Neural crest cell (in vitro differentiated cells): ENCODE data around the gene C5. TPM values are rescaled to one million over a fixed set of nuclear protein-coding genes. Genes with fewer than 3 reads are reported as not detected.
A peak's percentile ranks its signal among the peaks of the same experiment; 100 is the strongest.

ENCODE experiments used
- DNase-seq: peaks from one replicate; pipeline ENCODE4 v3.0.0; 2021; ENCODE audit warnings: low read depth, mixed read lengths, low spot score
- H3K27ac Mint-ChIP-seq: one replicate; pipeline ENCODE4 v1.8.0; 2021; ENCODE audit warnings: mild to moderate bottlenecking, mixed read lengths; ENCODE audit not compliant: unreplicated experiment
- H3K27me3 Mint-ChIP-seq: 2 replicates; pipeline ENCODE4 v1.8.0; 2021; ENCODE audit warnings: low read depth, mild to moderate bottlenecking, mixed read lengths
- H3K36me3 Mint-ChIP-seq: 2 replicates; pipeline ENCODE4 v1.8.0; 2021; ENCODE audit warnings: low read depth, mild to moderate bottlenecking, mixed read lengths
- H3K4me1 Mint-ChIP-seq: 2 replicates; pipeline ENCODE4 v1.8.0; 2021; ENCODE audit warnings: mixed read lengths
- H3K4me3 Mint-ChIP-seq: one replicate; pipeline ENCODE4 v1.8.0; 2021; ENCODE audit warnings: mild to moderate bottlenecking, mixed read lengths
- H3K9me3 Mint-ChIP-seq: 2 replicates; pipeline ENCODE4 v1.8.0; 2021; ENCODE audit warnings: mixed read lengths
- total RNA-seq: library from RNA; stranded (reverse); gene quantifications from 2 replicates; pipeline ENCODE4 v1.2.1, GENCODE V29; 2021
- TF ChIP-seq, protein P1 (sequence below): fragments of 200-600 bp; sonication (generic); conservative IDR thresholded peaks from 2 replicates; pipeline ENCODE4 v1.5.0; 2021; ENCODE audit warnings: antibody characterized with exemption, mild to moderate bottlenecking

The C5 gene
- total RNA-seq, 1 donor from 2014 or later = 9.4 TPM

- TF ChIP-seq, protein P1, sequence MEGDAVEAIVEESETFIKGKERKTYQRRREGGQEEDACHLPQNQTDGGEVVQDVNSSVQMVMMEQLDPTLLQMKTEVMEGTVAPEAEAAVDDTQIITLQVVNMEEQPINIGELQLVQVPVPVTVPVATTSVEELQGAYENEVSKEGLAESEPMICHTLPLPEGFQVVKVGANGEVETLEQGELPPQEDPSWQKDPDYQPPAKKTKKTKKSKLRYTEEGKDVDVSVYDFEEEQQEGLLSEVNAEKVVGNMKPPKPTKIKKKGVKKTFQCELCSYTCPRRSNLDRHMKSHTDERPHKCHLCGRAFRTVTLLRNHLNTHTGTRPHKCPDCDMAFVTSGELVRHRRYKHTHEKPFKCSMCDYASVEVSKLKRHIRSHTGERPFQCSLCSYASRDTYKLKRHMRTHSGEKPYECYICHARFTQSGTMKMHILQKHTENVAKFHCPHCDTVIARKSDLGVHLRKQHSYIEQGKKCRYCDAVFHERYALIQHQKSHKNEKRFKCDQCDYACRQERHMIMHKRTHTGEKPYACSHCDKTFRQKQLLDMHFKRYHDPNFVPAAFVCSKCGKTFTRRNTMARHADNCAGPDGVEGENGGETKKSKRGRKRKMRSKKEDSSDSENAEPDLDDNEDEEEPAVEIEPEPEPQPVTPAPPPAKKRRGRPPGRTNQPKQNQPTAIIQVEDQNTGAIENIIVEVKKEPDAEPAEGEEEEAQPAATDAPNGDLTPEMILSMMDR = no peak
- Mint-ChIP-seq H3K36me3 (no peaks in the 10 kb centered on the region), H3K4me3 (no peak overlapping the region), H3K27ac (no peak overlapping the region), H3K4me1 (peaks cover 5% of the 10 kb centered on the region), H3K9me3 (no peaks in the 10 kb centered on the region), H3K27me3 (no peaks in the 10 kb centered on the region)
- DNase-seq = no peak
Measured at GRCh38 chr9:120910643-120911042, 139.4 kb downstream of the C5 start.

DNA sequence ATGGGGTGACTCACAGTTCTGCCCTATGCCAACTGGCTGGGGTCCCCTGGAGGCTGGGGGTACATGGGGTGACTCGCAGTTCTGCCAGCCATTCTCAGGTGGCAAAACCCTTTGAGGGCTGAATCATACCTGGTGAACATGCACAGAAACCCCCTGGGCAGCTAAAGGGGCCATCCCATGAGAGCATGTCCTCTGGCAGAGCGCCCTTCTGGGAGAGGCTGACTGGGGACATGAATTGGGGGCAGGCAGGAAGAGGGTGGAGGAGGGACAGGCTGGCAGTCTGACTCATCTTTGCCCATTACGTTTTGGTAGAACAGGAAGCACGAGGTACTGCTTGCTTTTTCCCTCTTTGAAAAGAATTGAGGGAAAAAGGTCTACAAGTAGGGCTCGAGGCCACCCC is 140.2 kb downstream of the C5 start:
- H3K9me3 Mint-ChIP-seq = no peaks in the 10 kb centered on the region
- no peaks in the 10 kb centered on the region for H3K36me3 Mint-ChIP-seq
- TF ChIP-seq, protein P1 = no peak
- H3K4me3 Mint-ChIP-seq = no peak overlapping the region
- H3K27me3 Mint-ChIP-seq = no peaks in the 10 kb centered on the region
- DNase-seq = no peak
- peak overlapping the region; percentile 27 for H3K27ac Mint-ChIP-seq
- H3K4me1 Mint-ChIP-seq = peaks cover 5% of the 10 kb centered on the region

DNA sequence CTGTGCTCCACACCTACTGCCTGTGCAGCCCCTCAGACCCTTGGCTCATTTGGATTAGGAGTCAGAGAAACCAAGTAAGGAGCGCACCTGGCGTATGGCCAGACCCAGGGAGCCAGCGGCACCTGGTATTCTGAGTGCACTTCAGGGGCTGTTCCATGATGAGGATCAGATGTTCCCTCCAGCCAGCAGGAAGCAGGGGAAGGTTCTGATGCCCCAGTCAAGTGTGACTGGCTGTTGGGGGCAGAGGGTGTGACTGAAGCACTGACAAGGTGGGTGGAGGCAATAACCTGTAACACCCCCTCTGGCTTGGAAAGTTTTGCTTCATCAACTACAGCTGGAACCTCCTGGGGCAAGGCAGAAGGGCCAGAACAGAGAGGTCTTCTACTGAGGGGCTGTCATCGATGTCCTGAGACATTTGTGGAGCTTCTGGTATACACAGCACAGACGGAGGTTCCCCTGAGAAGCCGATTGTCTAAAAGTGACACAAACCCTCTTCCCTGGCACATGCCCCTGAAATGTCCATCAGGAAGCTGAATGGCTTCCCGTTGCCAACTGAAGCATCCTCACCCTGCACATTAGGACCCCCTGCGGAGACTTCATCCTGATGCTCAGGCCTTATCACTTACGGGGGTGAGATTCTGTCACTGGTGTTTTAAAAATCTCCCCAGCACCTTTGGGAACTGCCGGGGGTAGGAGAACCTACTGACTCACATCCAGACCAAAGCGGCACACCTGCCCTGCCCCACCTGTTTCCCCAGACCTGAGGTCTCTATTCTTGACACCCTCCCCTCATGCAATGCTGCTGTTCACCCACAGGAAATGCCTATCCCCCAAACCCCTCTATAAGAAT is 144.5 kb downstream of the C5 start:
- Mint-ChIP-seq H3K4me1 (no peaks in the 10 kb centered on the region), H3K36me3 (no peaks in the 10 kb centered on the region), H3K27ac (no peak overlapping the region), H3K4me3 (no peak overlapping the region), H3K9me3 (no peaks in the 10 kb centered on the region), H3K27me3 (no peaks in the 10 kb centered on the region)
- TF ChIP-seq, protein P1 = no peak
- DNase-seq = no peak

GRCh38 chr9:120904978-120905301 is 145.1 kb downstream of the C5 start:
- no peaks in the 10 kb centered on the region for H3K27me3 Mint-ChIP-seq
- no peak overlapping the region for H3K27ac Mint-ChIP-seq

GRCh38 chr9:120904061-120904977 is 145.8 kb downstream of the C5 start:
- Mint-ChIP-seq H3K27me3 (no peaks in the 10 kb centered on the region), H3K36me3 (no peaks in the 10 kb centered on the region), H3K27ac (peak overlapping the region; percentile 87)

More at GRCh38 chr9:120904978-120905301, 145.1 kb downstream of the C5 start:
- Mint-ChIP-seq H3K4me3 (no peak overlapping the region), H3K4me1 (no peaks in the 10 kb centered on the region), H3K36me3 (no peaks in the 10 kb centered on the region), H3K9me3 (no peaks in the 10 kb centered on the region)
- DNase-seq = no peak
- TF ChIP-seq, protein P1 = no peak

More at GRCh38 chr9:120904061-120904977, 145.8 kb downstream of the C5 start:
- DNase-seq = no peak
- no peak overlapping the region for H3K4me3 Mint-ChIP-seq
- H3K4me1 Mint-ChIP-seq = no peaks in the 10 kb centered on the region
- no peaks in the 10 kb centered on the region for H3K9me3 Mint-ChIP-seq
- TF ChIP-seq, protein P1 = no peak
